IPS DF 4.7 (cell line): ENCODE data around the gene OXGR1.

Experiments
- DNase-seq: peaks from one replicate; pipeline ENCODE4 v3.0.0-alpha.2; 2013; ENCODE audit warnings: low spot score; ENCODE audit errors: extremely low read depth

Gene OXGR1

DNA sequence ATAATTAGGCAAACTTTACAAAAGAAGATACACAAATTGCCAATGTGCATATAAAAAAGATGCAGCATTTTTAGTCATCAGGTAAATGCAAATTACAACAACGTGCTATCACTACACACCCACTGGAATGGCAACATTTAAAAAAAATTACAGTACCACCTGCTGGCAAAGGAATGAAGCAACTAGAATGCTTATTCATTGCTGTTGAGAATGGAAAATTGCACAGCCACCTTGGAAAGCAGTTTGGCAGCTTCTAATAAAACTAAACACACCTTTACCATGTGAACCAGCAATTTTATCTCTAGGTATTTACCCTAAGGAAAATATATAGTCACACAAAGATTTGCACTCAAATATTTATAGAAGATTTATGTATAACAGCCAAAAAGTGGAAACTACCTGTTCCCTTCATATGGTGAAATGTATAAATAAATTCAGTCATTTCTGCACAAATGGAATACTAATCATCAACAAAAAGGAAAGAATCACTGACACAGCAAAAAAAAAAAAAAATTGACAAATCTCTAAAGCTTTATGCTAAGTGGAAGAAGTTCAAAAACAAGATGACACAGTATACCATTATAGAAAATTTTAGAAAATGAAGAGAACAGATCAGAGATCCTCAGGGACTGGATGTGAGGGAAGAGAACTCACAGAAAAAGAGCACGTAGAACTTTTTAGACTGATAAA, 30.3 kb downstream of the OXGR1 start:
- DNase-seq = no peak

GRCh38 chr13:96960379-96960778, 33.9 kb downstream of the OXGR1 start:
- no peak for DNase-seq

- no peak for DNase-seq
Observed at GRCh38 chr13:96958286-96958891, 35.9 kb downstream of the OXGR1 start.

DNA sequence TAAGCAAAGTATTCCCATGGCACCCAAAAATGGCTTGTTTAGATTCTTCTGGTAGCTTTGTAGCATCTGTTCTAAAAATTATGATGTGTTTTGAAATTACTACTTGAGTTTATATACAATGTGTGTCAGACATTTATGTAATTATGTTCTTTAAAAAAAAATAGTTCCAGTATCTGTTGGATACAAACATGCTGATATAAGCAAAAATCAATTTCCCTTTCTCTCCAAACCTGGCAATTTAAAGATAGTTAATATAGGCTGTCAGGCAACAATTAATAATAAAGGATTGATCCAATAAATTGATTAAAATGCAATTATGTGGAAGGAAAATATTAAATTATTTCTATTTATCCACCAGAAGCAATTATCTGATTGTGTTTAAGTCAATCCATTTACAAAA, 41.7 kb downstream of the OXGR1 start:
- no peak for DNase-seq

GRCh38 chr13:96948127-96948526, 46.1 kb downstream of the OXGR1 start:
- DNase-seq = no peak

- no peak for DNase-seq
Observed at GRCh38 chr13:96947343-96947910, 46.8 kb downstream of the OXGR1 start.

DNA sequence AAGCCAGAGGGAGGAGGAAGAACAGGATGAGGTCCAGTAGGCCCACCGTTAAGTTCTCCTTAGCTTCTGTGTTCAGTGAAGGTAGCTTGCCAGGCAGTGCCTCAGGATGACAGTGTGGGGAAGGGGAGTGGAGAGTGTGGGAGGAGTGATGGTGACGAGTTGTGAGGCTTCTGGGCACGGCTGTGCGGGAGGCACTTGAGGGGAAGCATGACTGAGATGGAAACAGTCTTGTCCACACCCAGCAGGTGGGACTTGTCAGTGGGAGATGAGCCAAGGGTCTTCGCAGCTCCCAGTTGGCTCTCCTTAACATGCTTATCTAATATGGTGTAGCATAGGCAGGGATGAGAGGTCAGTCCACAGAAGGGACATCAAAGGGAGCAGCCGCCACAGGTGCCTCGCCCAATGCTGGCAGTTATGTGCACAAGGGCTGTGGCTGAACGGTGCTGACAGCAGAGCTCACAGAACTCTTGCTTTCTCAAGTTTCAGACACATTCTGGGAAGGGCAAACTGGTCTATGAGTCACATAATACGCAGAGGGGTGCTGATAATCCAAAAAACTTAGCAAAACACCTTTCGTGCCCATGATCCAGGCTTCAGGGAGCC, 47.5 kb downstream of the OXGR1 start:
- DNase-seq = no peak

- DNase-seq = no peak
Observed at GRCh38 chr13:96940961-96941360, 53.3 kb downstream of the OXGR1 start.

- no peak for DNase-seq
Observed at GRCh38 chr13:96935901-96936300, 58.4 kb downstream of the OXGR1 start.
